22Rv1 (cell line): Measurements from ENCODE around the gene POR.

Experiments used
- H3K27ac ChIP-seq: fragments of 450-650 bp; 2 replicates; pipeline ENCODE4 v1.5.1; 2017
- CTCF ChIP-seq: fragments of 450-650 bp; IDR thresholded peaks from 2 replicates; pipeline ENCODE4 v1.5.1; 2017; ENCODE audit warnings: mild to moderate bottlenecking
- ZFX ChIP-seq: fragments of 450-650 bp; IDR thresholded peaks from 2 replicates; pipeline ENCODE4 v1.6.1; 2017; ENCODE audit warnings: antibody characterized with exemption, borderline replicate concordance

Gene POR

GRCh38 chr7:75914655-75915415 lies at the start of gene POR:
Gene POR (plus strand): TSS chr7:75915155. CDS start chr7:75954002, 38,847 bp downstream.
- TF ChIP-seq ZFX (no peak), CTCF (no peak)
- peak within 1 kb of the TSS; percentile 82 for H3K27ac ChIP-seq

DNA sequence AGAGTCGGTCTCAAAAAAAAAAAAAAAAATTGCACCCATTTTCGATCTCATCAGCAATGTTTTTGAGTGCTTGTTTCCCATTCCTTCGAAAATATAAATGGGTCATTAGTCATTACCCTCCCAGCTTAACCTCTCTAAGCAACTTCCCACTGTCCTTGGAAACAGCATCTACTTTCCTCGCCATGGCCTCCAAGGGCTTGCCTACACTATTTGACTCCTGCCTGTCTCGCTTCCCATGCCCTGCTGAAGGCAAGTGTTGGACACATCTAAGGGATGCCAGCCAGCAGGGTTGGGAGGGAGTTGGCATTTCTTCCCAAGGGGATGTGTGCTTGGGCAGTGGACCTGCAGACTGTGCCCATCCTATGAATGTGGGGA lies 48.9 kb upstream of the POR start:
- H3K27ac ChIP-seq, result no peak overlapping the region
- TF ChIP-seq ZFX (no peak), CTCF (no peak)

DNA sequence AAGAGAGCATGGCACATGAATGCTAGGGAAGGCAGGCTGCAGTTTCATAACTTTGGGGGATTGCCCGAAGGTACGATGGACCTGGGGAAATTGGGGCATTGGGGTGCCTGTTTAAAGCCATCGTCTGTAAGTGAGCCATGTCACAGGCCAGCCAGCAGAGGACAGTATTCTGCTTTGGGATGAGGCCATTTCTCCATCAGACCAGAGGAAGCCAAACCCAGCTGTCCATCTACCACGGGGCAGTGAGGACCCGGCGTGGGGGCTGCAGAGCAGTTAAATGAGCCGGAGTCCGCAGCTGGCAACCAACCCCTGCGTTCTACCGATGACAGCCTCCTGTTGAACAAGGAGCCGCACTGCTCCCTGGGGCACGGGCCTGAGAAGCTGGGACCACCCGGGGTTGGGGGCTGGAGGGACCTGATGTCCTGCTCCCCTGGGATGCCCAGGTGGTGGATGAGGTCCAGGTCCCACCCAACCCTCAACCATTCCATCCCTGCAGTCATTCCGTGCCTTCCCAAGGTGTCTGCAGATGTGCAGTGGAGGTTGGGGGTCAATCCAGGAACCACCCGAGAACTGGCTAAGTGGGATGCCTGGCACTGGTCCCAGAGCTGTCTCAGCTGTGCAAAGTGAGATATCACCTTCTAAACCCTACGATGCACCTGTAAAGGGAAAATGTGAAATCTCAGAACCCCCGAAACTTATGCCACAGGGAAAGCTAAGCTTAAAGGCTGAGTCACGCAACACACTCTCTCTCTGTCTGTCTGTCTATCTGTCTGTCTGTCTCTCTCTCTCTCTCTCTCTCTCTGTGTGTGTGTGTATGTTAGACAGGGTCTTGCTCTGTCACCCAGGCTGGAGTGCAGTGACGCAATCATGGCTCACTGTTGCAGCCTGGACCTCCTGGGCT lies 48.2 kb upstream of the POR start:
- H3K27ac ChIP-seq, result no peak overlapping the region
- TF ChIP-seq CTCF, result peak; percentile 95
- TF ChIP-seq ZFX, result no peak

DNA sequence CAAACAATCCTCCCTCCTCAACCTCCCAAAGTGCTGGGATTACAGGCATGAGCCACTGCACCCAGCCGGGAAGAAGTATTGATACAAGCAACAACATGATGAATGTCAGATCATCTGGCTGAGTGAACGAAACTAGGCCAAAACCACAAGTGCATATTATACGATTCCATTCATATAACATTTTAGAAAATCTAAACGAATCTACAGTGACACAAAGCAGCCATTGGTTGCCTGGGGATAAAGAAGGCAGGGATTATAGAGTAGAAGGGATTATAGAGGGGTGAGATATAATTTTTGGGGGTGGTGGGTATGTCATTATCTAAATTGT lies 47.6 kb upstream of the POR start:
- TF ChIP-seq CTCF, result no peak
- no peak for TF ChIP-seq ZFX
- H3K27ac ChIP-seq, result no peak overlapping the region

- TF ChIP-seq ZFX (no peak), CTCF (no peak)
- H3K27ac ChIP-seq, result no peak overlapping the region
Observed at GRCh38 chr7:75868153-75868552, 46.8 kb upstream of the POR start.

DNA sequence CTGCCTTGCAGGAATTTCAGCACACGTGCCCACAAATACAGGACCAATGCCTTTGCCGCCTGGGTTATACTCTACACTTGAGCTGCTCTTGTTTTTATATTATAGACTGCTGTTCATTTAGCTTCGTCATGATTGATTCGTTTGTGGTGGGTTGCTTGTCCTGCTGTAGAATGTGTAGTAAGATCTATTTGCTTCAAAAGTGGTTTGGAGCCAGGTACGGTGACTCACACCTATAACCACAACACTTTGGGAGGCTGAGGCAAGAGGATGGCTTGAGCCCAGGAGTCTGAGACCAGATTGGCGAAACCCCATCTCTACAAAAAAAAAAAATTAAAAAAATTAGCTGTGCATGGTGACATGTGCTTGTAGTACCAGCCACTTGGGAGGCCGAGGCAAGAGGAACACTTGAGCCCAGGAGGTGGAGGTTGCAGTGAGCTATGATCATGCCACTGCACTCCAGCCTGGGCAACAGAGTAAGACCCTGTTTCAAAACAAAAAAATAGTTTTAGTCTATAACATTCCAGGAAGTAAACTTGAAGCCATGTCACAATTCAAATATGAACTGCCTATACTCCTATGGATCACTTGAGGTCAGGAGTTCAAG lies 45.1 kb upstream of the POR start:
- TF ChIP-seq CTCF (no peak), ZFX (no peak)
- no peak overlapping the region for H3K27ac ChIP-seq
